GM12891 (cell line): ENCODE measurements around the gene SP6.

ENCODE experiments used
- POLR2A ChIP-seq: IDR thresholded peaks from 2 replicates; pipeline ENCODE4 v1.6.1; 2011; ENCODE audit warnings: low read depth, low read length, control low read depth
- POLR2AphosphoS5 ChIP-seq: IDR thresholded peaks from 2 replicates; pipeline ENCODE4 v1.6.1; 2011; ENCODE audit warnings: low read depth, low read length, control low read depth
- POU2F2 ChIP-seq: IDR thresholded peaks from 2 replicates; pipeline ENCODE4 v1.6.1; 2011; ENCODE audit warnings: low read depth, mild to moderate bottlenecking, control low read depth, low read length, moderate library complexity

DNA sequence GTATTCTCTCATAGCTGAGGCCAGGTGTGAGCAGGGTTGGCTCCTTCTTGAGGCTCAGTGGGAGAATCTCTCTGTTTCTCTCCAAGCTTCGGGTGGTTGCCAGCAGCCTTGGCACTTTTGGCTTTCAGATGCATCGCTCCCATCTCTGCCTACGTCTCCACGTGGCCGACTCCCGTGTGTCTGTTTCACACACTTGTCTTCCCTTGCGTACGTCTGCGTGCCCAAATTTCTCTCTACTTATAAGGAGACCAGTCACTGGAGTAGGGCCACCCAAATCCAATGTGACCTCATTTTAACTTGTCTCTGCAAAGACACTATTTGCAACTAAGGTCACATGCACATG is 44.1 kb downstream of the SP6 start:
- TF ChIP-seq POU2F2 (no peak), POLR2A (no peak), POLR2AphosphoS5 (no peak)
